Placental epithelial cell (primary cell): ENCODE measurements around the gene NOG. TPM values are rescaled to one million over a fixed set of nuclear protein-coding genes. Genes with fewer than 3 reads are reported as not detected.

Source experiments
- small RNA-seq: library from RNA; depleted of rRNA; stranded (forward); fragments of <200 nt; gene quantifications from one replicate; pipeline ENCODE3, GENCODE V24; 2012
- total RNA-seq: library from RNA; depleted of rRNA; stranded (reverse); fragments of >200 nt; gene quantifications from 2 replicates; pipeline ENCODE4 v1.2.3, GENCODE V29; 2012

NOG gene
- 83.6 and 168 TPM in 2 replicates for total RNA-seq

GRCh38 chr17:56593646-56594319 is at the start of gene NOG:
Gene NOG (plus strand): TSS chr17:56593699. CDS start chr17:56594224, 525 bp downstream.

Small RNA genes lying within 50 kb of the gene (small RNA-seq; reads per million reads assigned to genes)
- gene RPL39P33, result not detected

Other genes with a start within 250 kb of the NOG start
- gene C17orf67, start 240.2 kb downstream of the NOG start, total RNA-seq, result 1.3 and 1.6 TPM in 2 replicates
- 3.9 and 6.4 TPM in 2 replicates for gene DGKE, start 240.5 kb downstream of the NOG start, total RNA-seq